ENCODE results near the gene RBM18. TPM values are rescaled to one million over a fixed set of nuclear protein-coding genes. Genes with fewer than 3 reads are reported as not detected.

Gene RBM18
- total and polyA plus RNA-seq, 2 experiments from 2014 or later = 9.3 to 25.5 TPM

DNA sequence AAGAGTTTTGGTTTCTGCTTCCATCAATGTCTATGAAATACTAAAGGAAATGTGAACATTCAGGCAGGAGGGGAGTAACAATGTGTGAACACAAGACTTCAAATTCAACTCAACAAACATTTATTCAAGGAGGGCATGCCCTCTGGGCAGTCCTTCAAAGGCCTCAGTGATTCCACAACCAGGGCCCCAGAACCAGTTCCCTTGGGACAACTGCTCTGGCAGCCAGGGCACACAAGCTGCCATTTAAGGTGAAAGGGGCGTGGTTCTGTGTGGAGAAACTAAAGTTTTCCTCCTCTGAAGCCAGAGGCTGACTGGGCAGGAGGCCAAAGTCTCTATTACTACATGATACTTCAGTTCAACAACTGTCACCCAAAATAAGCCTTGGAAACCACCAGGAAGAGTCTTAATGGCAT is 3.2 kb downstream of the RBM18 start (continued):
- TF ChIP-seq, protein P1, sequence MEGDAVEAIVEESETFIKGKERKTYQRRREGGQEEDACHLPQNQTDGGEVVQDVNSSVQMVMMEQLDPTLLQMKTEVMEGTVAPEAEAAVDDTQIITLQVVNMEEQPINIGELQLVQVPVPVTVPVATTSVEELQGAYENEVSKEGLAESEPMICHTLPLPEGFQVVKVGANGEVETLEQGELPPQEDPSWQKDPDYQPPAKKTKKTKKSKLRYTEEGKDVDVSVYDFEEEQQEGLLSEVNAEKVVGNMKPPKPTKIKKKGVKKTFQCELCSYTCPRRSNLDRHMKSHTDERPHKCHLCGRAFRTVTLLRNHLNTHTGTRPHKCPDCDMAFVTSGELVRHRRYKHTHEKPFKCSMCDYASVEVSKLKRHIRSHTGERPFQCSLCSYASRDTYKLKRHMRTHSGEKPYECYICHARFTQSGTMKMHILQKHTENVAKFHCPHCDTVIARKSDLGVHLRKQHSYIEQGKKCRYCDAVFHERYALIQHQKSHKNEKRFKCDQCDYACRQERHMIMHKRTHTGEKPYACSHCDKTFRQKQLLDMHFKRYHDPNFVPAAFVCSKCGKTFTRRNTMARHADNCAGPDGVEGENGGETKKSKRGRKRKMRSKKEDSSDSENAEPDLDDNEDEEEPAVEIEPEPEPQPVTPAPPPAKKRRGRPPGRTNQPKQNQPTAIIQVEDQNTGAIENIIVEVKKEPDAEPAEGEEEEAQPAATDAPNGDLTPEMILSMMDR (conservative IDR thresholded peaks at IDR 0.05; ENCODE audit: low read depth in 2 of 2) = no peak
- TF ChIP-seq, protein P2, sequence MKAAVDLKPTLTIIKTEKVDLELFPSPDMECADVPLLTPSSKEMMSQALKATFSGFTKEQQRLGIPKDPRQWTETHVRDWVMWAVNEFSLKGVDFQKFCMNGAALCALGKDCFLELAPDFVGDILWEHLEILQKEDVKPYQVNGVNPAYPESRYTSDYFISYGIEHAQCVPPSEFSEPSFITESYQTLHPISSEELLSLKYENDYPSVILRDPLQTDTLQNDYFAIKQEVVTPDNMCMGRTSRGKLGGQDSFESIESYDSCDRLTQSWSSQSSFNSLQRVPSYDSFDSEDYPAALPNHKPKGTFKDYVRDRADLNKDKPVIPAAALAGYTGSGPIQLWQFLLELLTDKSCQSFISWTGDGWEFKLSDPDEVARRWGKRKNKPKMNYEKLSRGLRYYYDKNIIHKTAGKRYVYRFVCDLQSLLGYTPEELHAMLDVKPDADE (IDR thresholded peaks at IDR 0.05) = no peak
- no peak for TF ChIP-seq ZNF114 (CRISPR knock-in tag; IDR thresholded peaks at IDR 0.05)
- TF ChIP-seq, protein P3, sequence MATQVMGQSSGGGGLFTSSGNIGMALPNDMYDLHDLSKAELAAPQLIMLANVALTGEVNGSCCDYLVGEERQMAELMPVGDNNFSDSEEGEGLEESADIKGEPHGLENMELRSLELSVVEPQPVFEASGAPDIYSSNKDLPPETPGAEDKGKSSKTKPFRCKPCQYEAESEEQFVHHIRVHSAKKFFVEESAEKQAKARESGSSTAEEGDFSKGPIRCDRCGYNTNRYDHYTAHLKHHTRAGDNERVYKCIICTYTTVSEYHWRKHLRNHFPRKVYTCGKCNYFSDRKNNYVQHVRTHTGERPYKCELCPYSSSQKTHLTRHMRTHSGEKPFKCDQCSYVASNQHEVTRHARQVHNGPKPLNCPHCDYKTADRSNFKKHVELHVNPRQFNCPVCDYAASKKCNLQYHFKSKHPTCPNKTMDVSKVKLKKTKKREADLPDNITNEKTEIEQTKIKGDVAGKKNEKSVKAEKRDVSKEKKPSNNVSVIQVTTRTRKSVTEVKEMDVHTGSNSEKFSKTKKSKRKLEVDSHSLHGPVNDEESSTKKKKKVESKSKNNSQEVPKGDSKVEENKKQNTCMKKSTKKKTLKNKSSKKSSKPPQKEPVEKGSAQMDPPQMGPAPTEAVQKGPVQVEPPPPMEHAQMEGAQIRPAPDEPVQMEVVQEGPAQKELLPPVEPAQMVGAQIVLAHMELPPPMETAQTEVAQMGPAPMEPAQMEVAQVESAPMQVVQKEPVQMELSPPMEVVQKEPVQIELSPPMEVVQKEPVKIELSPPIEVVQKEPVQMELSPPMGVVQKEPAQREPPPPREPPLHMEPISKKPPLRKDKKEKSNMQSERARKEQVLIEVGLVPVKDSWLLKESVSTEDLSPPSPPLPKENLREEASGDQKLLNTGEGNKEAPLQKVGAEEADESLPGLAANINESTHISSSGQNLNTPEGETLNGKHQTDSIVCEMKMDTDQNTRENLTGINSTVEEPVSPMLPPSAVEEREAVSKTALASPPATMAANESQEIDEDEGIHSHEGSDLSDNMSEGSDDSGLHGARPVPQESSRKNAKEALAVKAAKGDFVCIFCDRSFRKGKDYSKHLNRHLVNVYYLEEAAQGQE (IDR thresholded peaks at IDR 0.05; ENCODE audit: unreplicated experiment) = no peak
- no peak for TF ChIP-seq POLR2AphosphoS5 (IDR thresholded peaks at IDR 0.05; ENCODE audit: low read depth)
- no peak for TF ChIP-seq EZH2phosphoT487 (IDR thresholded peaks at IDR 0.05; ENCODE audit: unreplicated experiment)
- no peak for TF ChIP-seq EZH2 (IDR thresholded peaks at IDR 0.05; ENCODE audit: low read depth, unreplicated experiment)
- TF ChIP-seq CREB1 (CRISPR knock-in tag; IDR thresholded peaks at IDR 0.05; ENCODE audit: low read depth) = no peak
- TF ChIP-seq STAT1 (IDR thresholded peaks at IDR 0.05; ENCODE audit: unreplicated experiment) = no peak
- TF ChIP-seq ZNF331 (CRISPR knock-in tag; IDR thresholded peaks at IDR 0.05; ENCODE audit: low read depth) = no peak
- no peak for TF ChIP-seq NANOG (IDR thresholded peaks at IDR 0.05; ENCODE audit: borderline replicate concordance)

DNA sequence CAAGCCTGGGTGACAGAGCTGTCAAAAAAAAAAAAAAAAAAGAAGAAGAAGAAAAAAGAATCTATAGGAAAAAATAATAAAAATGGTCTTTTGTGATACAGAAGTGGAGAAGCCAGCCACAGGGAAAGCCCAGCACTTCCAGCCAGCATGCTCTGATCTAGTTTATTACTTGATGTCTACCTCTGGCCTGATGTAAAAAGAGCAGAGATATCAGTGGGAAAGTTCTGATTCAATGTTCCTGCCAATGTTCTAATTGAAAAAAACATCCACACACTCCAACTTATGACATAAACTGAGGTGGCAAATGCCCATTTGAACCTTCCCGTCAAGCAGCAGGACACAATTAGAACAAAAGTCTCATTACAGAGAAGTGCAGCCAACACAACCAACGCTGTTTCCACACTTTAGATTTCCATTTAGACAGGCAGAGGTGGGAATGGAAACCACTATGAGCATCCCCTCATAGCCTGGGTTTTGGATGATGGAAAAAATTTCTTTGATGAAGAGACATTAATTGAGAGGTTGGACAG is 5.7 kb downstream of the RBM18 start:
- H3K27me3 ChIP-seq (ENCODE audit: insufficient read depth) = no peaks in the 10 kb centered on the region
- no peak overlapping the region for H3K4me2 ChIP-seq
- peaks cover 34% of the 10 kb centered on the region for H3K79me2 ChIP-seq (replicated peaks; ENCODE audit: insufficient read depth)
- peaks cover 18% of the 10 kb centered on the region; the same call in 2 of the 3 replicates for H3K36me3 Mint-ChIP-seq (ENCODE audit: low read depth)
- H3K9me2 ChIP-seq (ENCODE audit: insufficient read depth) = no peaks in the 10 kb centered on the region
- ATAC-seq (no peak), DNase-seq (ENCODE audit: low spot score) (no peak)
- no peak overlapping the region for H3K4me3 ChIP-seq
- H3F3A ChIP-seq (replicated peaks; ENCODE audit: low read depth) = no peaks in the 10 kb centered on the region
- no peak overlapping the region for H3K4me3 Mint-ChIP-seq
- no peaks in the 10 kb centered on the region for H3K9me3 Mint-ChIP-seq
- TF ChIP-seq, protein P2 (IDR thresholded peaks at IDR 0.05) = no peak
- peaks cover 14% of the 10 kb centered on the region for H3K4me1 Mint-ChIP-seq
- H2AFZ ChIP-seq = no peak overlapping the region
- no peak overlapping the region for H3K27ac Mint-ChIP-seq
- H3K4me1 ChIP-seq (ENCODE audit: insufficient read depth) = peaks cover 36% of the 10 kb centered on the region
- no peaks in the 10 kb centered on the region for H3K27me3 Mint-ChIP-seq (ENCODE audit: insufficient read depth, low read depth, poor library complexity)
- H3K27ac ChIP-seq (ENCODE audit: low read depth) = no peak overlapping the region
- H3K36me3 ChIP-seq (ENCODE audit: insufficient read depth) = peaks cover 8% of the 10 kb centered on the region; the same call in 1 of the 2 replicates
- no peaks in the 10 kb centered on the region for H4K20me1 ChIP-seq (replicated peaks; ENCODE audit: insufficient read depth)

Data from GM23338 (cell line).